Measurements from ENCODE around the gene TXNDC17. TPM values are rescaled to one million over a fixed set of nuclear protein-coding genes. Genes with fewer than 3 reads are reported as not detected.

Gene TXNDC17
- total RNA-seq, 1 donor from 2014 or later: 104 TPM

DNA sequence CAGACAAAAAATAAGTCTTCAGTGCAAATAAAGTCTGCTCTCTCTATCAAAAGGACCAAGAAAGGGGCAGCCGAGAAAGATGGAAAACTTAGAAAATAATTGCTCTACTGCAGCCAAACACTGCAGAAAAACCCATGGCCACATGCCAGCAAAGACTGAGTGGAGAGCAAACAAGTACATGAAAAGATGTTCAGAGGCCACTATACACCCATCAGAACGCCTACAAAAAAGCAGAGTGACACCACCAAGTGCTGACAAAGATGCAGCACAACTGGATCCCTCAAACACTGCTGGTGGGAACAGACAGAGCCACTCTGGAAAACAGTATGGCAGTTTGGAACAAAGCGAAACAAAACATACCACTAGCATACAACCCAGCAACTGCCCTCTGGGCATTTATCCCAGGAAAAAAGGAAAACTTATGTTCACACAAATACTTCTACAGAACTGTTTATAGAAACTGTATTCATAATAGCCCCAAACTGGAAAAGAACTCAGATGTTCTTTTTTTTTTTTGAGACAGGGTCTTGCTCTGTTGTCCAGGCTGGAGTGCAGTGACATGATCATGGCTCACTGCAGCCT lies 37.0 kb upstream of the TXNDC17 start:
- no peaks in the 10 kb centered on the region for H3K9me3 Mint-ChIP-seq (ENCODE audit: low read depth)
- DNase-seq (ENCODE audit: low spot score, unreplicated experiment): no peak
- peaks cover 9% of the 10 kb centered on the region for H3K4me1 Mint-ChIP-seq (ENCODE audit: low read depth)
- TF ChIP-seq, protein P1, sequence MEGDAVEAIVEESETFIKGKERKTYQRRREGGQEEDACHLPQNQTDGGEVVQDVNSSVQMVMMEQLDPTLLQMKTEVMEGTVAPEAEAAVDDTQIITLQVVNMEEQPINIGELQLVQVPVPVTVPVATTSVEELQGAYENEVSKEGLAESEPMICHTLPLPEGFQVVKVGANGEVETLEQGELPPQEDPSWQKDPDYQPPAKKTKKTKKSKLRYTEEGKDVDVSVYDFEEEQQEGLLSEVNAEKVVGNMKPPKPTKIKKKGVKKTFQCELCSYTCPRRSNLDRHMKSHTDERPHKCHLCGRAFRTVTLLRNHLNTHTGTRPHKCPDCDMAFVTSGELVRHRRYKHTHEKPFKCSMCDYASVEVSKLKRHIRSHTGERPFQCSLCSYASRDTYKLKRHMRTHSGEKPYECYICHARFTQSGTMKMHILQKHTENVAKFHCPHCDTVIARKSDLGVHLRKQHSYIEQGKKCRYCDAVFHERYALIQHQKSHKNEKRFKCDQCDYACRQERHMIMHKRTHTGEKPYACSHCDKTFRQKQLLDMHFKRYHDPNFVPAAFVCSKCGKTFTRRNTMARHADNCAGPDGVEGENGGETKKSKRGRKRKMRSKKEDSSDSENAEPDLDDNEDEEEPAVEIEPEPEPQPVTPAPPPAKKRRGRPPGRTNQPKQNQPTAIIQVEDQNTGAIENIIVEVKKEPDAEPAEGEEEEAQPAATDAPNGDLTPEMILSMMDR (IDR thresholded peaks at IDR 0.05; ENCODE audit: unreplicated experiment): no peak
- H3K4me3 Mint-ChIP-seq (ENCODE audit: low read depth): no peak overlapping the region
- no peak overlapping the region for H3K27ac Mint-ChIP-seq
- no peaks in the 10 kb centered on the region for H3K27me3 Mint-ChIP-seq
- H3K36me3 Mint-ChIP-seq (ENCODE audit: insufficient read depth): peaks cover 24% of the 10 kb centered on the region

DNA sequence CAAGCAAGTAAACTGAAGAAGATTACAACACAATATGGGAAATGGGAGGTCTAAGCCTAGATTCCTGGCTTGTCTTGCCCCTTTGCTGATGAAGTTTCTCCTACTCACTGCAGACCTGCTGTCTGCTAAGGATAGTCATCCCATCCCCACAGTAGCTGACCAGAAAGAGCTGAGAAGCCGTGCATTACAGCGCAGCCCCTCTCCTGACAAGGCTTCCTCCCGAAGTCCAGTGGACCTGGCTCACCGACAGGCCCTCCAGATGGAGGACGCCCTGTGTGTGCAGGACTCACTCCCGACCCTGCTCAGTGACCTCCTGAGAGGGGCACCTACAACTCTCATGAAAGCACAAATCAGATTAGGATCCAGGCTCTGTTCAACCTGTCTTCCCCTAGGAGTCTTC lies 35.7 kb upstream of the TXNDC17 start:
- H3K36me3 Mint-ChIP-seq (ENCODE audit: insufficient read depth): peaks cover 29% of the 10 kb centered on the region
- no peak for DNase-seq (ENCODE audit: low spot score, unreplicated experiment)
- TF ChIP-seq, protein P1 (IDR thresholded peaks at IDR 0.05; ENCODE audit: unreplicated experiment): no peak
- H3K9me3 Mint-ChIP-seq (ENCODE audit: low read depth): no peaks in the 10 kb centered on the region
- no peak overlapping the region for H3K4me3 Mint-ChIP-seq (ENCODE audit: low read depth)
- no peak overlapping the region for H3K27ac Mint-ChIP-seq
- no peaks in the 10 kb centered on the region for H3K27me3 Mint-ChIP-seq
- peaks cover under 1% of the 10 kb centered on the region for H3K4me1 Mint-ChIP-seq (ENCODE audit: low read depth)

DNA sequence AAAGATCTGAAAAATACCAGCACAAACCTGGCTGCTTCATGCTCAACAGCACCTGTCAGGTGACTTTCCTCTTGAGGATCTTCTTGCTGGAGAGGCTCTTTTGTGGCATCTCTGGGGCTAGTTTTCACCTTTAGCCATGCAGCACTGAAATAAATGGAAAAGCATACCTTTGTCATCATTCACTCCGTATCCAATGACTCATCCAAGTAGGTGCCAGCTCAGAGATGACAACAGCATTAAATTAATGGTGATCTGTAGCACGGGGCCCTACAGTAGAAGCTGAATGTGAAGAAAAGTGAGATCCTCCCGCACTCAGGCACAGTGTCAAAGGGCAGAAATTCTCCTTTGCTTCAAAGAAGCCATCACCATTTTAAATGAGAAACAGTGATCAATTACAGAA lies 32.5 kb upstream of the TXNDC17 start:
- no peaks in the 10 kb centered on the region for H3K4me1 Mint-ChIP-seq (ENCODE audit: low read depth)
- H3K4me3 Mint-ChIP-seq (ENCODE audit: low read depth): no peak overlapping the region
- no peak overlapping the region for H3K27ac Mint-ChIP-seq
- peaks cover 25% of the 10 kb centered on the region for H3K36me3 Mint-ChIP-seq (ENCODE audit: insufficient read depth)
- TF ChIP-seq, protein P1 (IDR thresholded peaks at IDR 0.05; ENCODE audit: unreplicated experiment): no peak
- DNase-seq (ENCODE audit: low spot score, unreplicated experiment): no peak
- no peaks in the 10 kb centered on the region for H3K9me3 Mint-ChIP-seq (ENCODE audit: low read depth)
- no peaks in the 10 kb centered on the region for H3K27me3 Mint-ChIP-seq

DNA sequence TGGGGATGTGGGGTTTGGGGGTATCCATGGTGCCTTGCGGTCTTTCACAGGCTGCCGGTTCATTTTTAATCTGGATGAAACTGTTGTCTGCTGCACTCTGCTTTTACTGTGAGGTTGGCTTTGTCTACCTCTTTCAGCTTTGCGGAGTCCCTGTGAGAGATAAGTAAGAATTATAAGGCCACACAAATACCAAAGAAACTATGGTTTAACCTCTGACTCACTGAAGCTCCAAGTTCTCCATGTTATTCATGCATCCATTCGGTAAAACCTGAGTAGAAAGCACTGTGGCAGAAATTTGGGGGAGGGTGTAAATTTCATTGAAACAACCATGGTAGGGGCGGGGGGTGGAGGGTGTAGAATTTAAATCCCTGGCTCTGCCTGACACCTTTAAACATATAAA lies 30.8 kb upstream of the TXNDC17 start:
- no peak for DNase-seq (ENCODE audit: low spot score, unreplicated experiment)
- no peak overlapping the region for H3K4me3 Mint-ChIP-seq (ENCODE audit: low read depth)
- H3K4me1 Mint-ChIP-seq (ENCODE audit: low read depth): no peaks in the 10 kb centered on the region
- H3K27ac Mint-ChIP-seq: no peak overlapping the region
- peaks cover 25% of the 10 kb centered on the region for H3K36me3 Mint-ChIP-seq (ENCODE audit: insufficient read depth)
- H3K27me3 Mint-ChIP-seq: no peaks in the 10 kb centered on the region
- TF ChIP-seq, protein P1 (IDR thresholded peaks at IDR 0.05; ENCODE audit: unreplicated experiment): no peak
- H3K9me3 Mint-ChIP-seq (ENCODE audit: low read depth): no peaks in the 10 kb centered on the region

DNA sequence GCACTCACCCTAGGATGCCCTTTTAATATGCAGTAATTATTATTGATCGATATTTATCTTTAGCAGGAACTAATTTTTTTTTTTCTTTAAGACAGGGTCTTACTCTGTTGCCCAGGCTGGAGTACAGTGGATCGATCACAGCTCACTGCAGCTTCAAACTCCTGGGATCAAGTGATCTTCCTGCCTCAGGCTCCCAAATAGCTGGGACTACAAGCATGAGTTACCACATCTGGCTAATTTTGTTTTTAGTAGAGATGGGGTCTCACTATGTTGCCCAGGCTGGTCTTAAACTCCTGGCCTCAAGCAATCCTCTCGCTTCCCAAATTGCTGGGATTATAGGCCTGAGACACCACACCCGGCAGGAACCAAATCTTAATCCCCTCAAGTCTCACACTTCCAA lies 29.6 kb upstream of the TXNDC17 start:
- Mint-ChIP-seq H3K4me3 (ENCODE audit: low read depth) (no peak overlapping the region), H3K27ac (no peak overlapping the region), H3K9me3 (ENCODE audit: low read depth) (no peaks in the 10 kb centered on the region), H3K36me3 (ENCODE audit: insufficient read depth) (peaks cover 18% of the 10 kb centered on the region), H3K27me3 (no peaks in the 10 kb centered on the region), H3K4me1 (ENCODE audit: low read depth) (no peaks in the 10 kb centered on the region)
- DNase-seq (ENCODE audit: low spot score, unreplicated experiment): no peak
- TF ChIP-seq, protein P1 (IDR thresholded peaks at IDR 0.05; ENCODE audit: unreplicated experiment): no peak

Data from progenitor cell of endocrine pancreas (in vitro differentiated cells).